GM18502 (cell line): ENCODE measurements around the gene OSBPL7.
A peak's percentile ranks its signal among the peaks of the same experiment; 100 is the strongest.

Source experiments
- ATAC-seq: cut with Tn5 transposase; IDR thresholded peaks from one replicate; pipeline ENCODE4 v1.9.1; 2021; ENCODE audit warnings: mild to moderate bottlenecking; ENCODE audit not compliant: unreplicated experiment, poor library complexity

The OSBPL7 gene

GRCh38 chr17:47847341-47848197 is 26.0 kb upstream of the OSBPL7 start:
- no peak for ATAC-seq

- ATAC-seq: no peak
Measured at GRCh38 chr17:47846716-47847340, 25.2 kb upstream of the OSBPL7 start.

GRCh38 chr17:47845716-47846075 is 24.1 kb upstream of the OSBPL7 start:
- ATAC-seq: no peak

GRCh38 chr17:47844814-47845715 is 23.5 kb upstream of the OSBPL7 start:
- ATAC-seq: no peak

GRCh38 chr17:47844227-47844626 is 22.6 kb upstream of the OSBPL7 start:
- no peak for ATAC-seq

- no peak for ATAC-seq
Measured at GRCh38 chr17:47843391-47843730, 21.8 kb upstream of the OSBPL7 start.

GRCh38 chr17:47841488-47842291 is 20.1 kb upstream of the OSBPL7 start:
- ATAC-seq: no peak

- peak; percentile 84 for ATAC-seq
Measured at GRCh38 chr17:47840742-47841487, 19.3 kb upstream of the OSBPL7 start, which contains the start of gene SCRN2. TSS of gene SCRN2 (minus strand) at chr17:47841273. CDS start at chr17:47840843, 430 bp downstream.

GRCh38 chr17:47840001-47840741 is 18.6 kb upstream of the OSBPL7 start:
- ATAC-seq: no peak

- ATAC-seq: no peak
Measured at GRCh38 chr17:47839071-47839470, 17.5 kb upstream of the OSBPL7 start.

- ATAC-seq: no peak
Measured at GRCh38 chr17:47838636-47839035, 17.0 kb upstream of the OSBPL7 start.

GRCh38 chr17:47837401-47838039 is 15.9 kb upstream of the OSBPL7 start:
- no peak for ATAC-seq

GRCh38 chr17:47836601-47837000 is 15.0 kb upstream of the OSBPL7 start:
- no peak for ATAC-seq

- ATAC-seq: no peak
Measured at GRCh38 chr17:47834756-47835155, 13.2 kb upstream of the OSBPL7 start.

GRCh38 chr17:47831934-47832327 is 10.3 kb upstream of the OSBPL7 start:
- ATAC-seq: no peak

GRCh38 chr17:47831003-47831933 is 9.7 kb upstream of the OSBPL7 start, which contains the start of the genes LRRC46 and MRPL10:
TSS of gene LRRC46 (plus strand) at chr17:47831670. CDS start at chr17:47831990, 320 bp downstream.
TSS of gene MRPL10 (minus strand) at chr17:47831541. CDS start at chr17:47831511, 30 bp downstream.
- peak; percentile 93 for ATAC-seq
